Calu3 (cell line): ENCODE results near the gene BCORL1. TPM values are rescaled to one million over a fixed set of nuclear protein-coding genes. Genes with fewer than 3 reads are reported as not detected.
A peak's percentile ranks its signal among the peaks of the same experiment; 100 is the strongest.

Experiments used
- BruUV-seq: library from RNA; stranded (reverse); fragments of 400-500 nt; replicated peaks from 2 replicates; lab custom pipeline; 2021; lab: Mats Ljungman, UMichigan
- CTCF ChIA-PET: fragments of 300-600 bp; sonication (Branson Sonifier 250); formaldehyde crosslinking; loops from one replicate; lab custom pipeline; 2022; ENCODE audit warnings: antibody characterized with exemption; lab: Charles Lee
- DNase-seq: peaks from one replicate; pipeline ENCODE4 v3.0.0; 2022
- H3K27ac Mint-ChIP-seq: one replicate; pipeline ENCODE4 v1.8.0; 2022; ENCODE audit warnings: mixed read lengths; ENCODE audit not compliant: unreplicated experiment
- H3K27me3 Mint-ChIP-seq: one replicate; pipeline ENCODE4 v1.8.0; 2022; ENCODE audit warnings: mixed read lengths; ENCODE audit not compliant: unreplicated experiment
- H3K36me3 Mint-ChIP-seq: one replicate; pipeline ENCODE4 v1.8.0; 2022; ENCODE audit warnings: mild to moderate bottlenecking, moderate library complexity, mixed read lengths; ENCODE audit not compliant: insufficient read depth, unreplicated experiment
- H3K4me1 Mint-ChIP-seq: one replicate; pipeline ENCODE4 v1.8.0; 2022; ENCODE audit warnings: mild to moderate bottlenecking, low read depth, mixed read lengths; ENCODE audit not compliant: unreplicated experiment
- H3K4me3 Mint-ChIP-seq: one replicate; pipeline ENCODE4 v1.8.0; 2022; ENCODE audit warnings: mild to moderate bottlenecking, low read depth, moderate library complexity, mixed read lengths; ENCODE audit not compliant: unreplicated experiment
- H3K9me3 Mint-ChIP-seq: one replicate; pipeline ENCODE4 v1.8.0; 2022; ENCODE audit warnings: low read depth, mixed read lengths; ENCODE audit not compliant: unreplicated experiment
- CTCF ChIP-seq: fragments of 200-600 bp; IDR thresholded peaks from one replicate; pipeline ENCODE4 v1.8.0; 2022; ENCODE audit warnings: antibody characterized with exemption; ENCODE audit not compliant: unreplicated experiment
- intact Hi-C: fragments of 100-400 bp; cut with micrococcal nuclease; formaldehyde crosslinking; loops from one replicate; pipeline ENCODE4 v1.10.0; 2022; ENCODE audit not compliant: unreplicated experiment
- total RNA-seq: library from RNA; stranded (reverse); gene quantifications from 2 replicates; pipeline ENCODE4 v1.2.3, GENCODE V29; 2022

The BCORL1 gene
- total RNA-seq, 1 experiment from 2014 or later = 6.7 TPM

- intact Hi-C loops = no loop called here
- Mint-ChIP-seq H3K36me3 (peaks cover 15% of the 10 kb centered on the region), H3K9me3 (no peaks in the 10 kb centered on the region), H3K27ac (no peak overlapping the region), H3K4me3 (no peak overlapping the region), H3K4me1 (peaks cover 12% of the 10 kb centered on the region), H3K27me3 (no peaks in the 10 kb centered on the region)
- BruUV-seq = no TSS peak
- CTCF ChIA-PET = no interaction called here
- no peak for TF ChIP-seq CTCF
- DNase-seq = no peak
Measured at GRCh38 chrX:130093271-130093670, 110.8 kb downstream of the BCORL1 start.

GRCh38 chrX:130094696-130095095, 112.3 kb downstream of the BCORL1 start:
- Mint-ChIP-seq H3K27ac (no peak overlapping the region), H3K36me3 (peaks cover 16% of the 10 kb centered on the region), H3K27me3 (no peaks in the 10 kb centered on the region), H3K9me3 (no peaks in the 10 kb centered on the region), H3K4me3 (no peak overlapping the region), H3K4me1 (peaks cover 18% of the 10 kb centered on the region)
- no TSS peak for BruUV-seq
- intact Hi-C loops = no loop called here
- DNase-seq = no peak
- CTCF ChIA-PET = no interaction called here
- TF ChIP-seq CTCF = no peak

- no peak overlapping the region for H3K27ac Mint-ChIP-seq
Measured at GRCh38 chrX:130095249-130096030, 113.0 kb downstream of the BCORL1 start.

GRCh38 chrX:130097507-130098209, 115.2 kb downstream of the BCORL1 start:
- no peak for TF ChIP-seq CTCF
- Mint-ChIP-seq H3K36me3 (peaks cover 12% of the 10 kb centered on the region), H3K27me3 (no peaks in the 10 kb centered on the region), H3K27ac (no peak overlapping the region), H3K4me1 (peaks cover 16% of the 10 kb centered on the region), H3K9me3 (no peaks in the 10 kb centered on the region), H3K4me3 (no peak overlapping the region)
- CTCF ChIA-PET = no interaction called here
- DNase-seq = peak; percentile 32
- intact Hi-C loops = no loop called here
- no TSS peak for BruUV-seq

More at GRCh38 chrX:130095249-130096030, 113.0 kb downstream of the BCORL1 start:
- DNase-seq = no peak
- Mint-ChIP-seq H3K4me3 (no peak overlapping the region), H3K36me3 (peaks cover 16% of the 10 kb centered on the region), H3K9me3 (no peaks in the 10 kb centered on the region), H3K27me3 (no peaks in the 10 kb centered on the region), H3K4me1 (peaks cover 18% of the 10 kb centered on the region)
- TF ChIP-seq CTCF = no peak
- CTCF ChIA-PET = interaction anchor here (0.6 kb wide), 1 partner anchor 20 kb away, joined by 3 read pairs; no protein-coding TSS in a partner anchor
- BruUV-seq = no TSS peak
- intact Hi-C loops = no loop called here
